GM19099 (cell line): ENCODE measurements around the gene RC3H1.

ENCODE experiments used
- POLR2A ChIP-seq: IDR thresholded peaks from 3 replicates; pipeline ENCODE4 v1.6.1; 2011; ENCODE audit warnings: low read depth; ENCODE audit not compliant: insufficient read length; ENCODE audit errors: extremely low read depth

RC3H1 gene

DNA sequence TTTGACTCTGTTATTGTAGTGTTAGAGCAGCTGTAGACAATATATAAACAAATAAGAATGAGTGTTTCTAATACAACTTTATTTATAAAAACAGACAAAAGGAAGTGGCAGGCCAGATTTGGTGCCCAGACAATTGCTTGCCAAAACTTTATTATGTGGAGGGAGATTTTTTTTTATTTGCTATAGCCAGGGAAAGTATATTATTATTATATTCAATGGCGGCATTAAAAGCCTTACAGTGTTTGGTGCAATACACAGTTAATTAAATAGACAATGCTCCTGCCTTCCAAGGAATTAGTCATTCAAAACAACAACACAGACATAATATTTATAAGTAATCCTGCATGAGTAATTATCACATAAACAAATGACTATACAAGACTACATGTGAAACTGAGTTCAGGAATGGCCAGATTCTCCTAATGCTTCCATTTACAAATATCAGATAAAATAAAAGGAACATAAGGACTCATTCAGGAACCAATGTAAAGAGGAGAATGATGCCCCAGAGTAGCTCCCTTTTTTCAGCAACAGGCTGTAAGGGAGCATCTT is 10.6 kb upstream of the RC3H1 start:
- no peak for TF ChIP-seq POLR2A

DNA sequence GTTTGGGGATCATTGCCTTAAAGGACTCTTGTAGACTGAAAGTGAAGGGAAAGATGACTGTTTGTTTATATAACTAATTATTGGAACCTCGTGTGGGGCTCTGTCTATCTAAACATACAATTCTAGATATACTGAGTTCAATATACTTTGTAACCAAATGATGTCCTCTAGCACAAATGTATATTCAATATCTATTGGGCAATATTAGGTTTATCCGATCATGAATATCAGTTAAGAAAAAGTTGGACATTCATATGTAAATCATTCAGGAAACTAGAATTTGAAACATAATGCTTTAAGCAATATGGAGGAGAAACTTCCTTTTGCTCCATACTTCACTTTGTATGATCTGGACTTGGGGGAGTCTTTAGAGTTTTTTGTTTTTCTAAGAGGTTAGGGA is 8.9 kb upstream of the RC3H1 start:
- no peak for TF ChIP-seq POLR2A

DNA sequence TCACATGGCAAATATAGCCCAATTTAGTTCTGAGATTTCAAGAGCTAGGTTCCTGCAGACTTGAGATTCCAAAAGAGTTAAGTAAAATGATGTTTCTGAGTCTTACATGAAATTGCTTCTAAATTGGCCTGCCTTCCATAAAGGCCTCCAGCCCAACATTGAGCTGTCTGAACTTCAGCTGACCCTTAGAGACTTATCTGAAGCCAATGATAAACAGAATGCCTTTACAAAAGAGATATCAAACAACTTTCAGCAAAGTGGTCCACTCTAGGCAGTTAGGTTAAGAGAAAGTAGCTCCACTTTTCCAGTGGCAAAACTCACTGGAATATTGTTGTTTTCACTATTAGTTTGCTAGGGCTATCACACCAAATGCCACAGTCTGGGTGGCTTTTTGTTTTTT is 6.3 kb upstream of the RC3H1 start:
- no peak for TF ChIP-seq POLR2A

DNA sequence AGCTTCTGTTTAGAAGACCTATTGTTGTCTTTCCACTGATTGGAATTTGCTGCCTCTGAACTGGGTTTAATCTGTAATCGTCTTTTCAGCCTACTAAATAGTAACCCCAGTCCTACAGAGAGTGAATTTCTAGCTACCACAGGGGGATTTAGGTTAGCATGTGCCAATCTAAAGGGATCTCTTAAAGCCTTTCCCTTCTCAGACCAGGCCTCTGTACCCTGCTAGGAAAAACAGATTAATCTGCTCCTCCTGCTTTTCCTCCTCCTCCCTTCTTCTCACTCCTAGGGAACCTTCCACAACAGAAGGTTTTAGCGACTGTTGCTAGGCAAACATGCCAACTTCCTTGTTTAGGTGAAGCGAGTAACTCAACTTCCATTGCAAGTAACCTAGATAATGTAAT is 1.3 kb upstream of the RC3H1 start:
- TF ChIP-seq POLR2A: no peak

DNA sequence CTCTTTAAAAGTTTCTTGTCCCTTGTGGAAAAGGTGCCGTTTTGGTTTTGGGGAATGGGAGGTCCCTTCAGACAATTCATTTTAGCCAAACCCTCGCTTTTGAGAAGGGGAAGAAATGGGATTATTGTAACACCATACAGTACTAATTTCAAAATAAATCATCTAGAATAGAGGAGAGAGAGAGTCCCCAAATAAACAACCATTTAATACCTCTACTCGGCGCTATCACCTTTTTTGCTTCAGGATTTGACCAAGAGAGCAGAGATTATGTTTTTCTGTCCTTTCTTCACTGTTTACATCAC is 770 bp upstream of the RC3H1 start:
- TF ChIP-seq POLR2A: no peak

DNA sequence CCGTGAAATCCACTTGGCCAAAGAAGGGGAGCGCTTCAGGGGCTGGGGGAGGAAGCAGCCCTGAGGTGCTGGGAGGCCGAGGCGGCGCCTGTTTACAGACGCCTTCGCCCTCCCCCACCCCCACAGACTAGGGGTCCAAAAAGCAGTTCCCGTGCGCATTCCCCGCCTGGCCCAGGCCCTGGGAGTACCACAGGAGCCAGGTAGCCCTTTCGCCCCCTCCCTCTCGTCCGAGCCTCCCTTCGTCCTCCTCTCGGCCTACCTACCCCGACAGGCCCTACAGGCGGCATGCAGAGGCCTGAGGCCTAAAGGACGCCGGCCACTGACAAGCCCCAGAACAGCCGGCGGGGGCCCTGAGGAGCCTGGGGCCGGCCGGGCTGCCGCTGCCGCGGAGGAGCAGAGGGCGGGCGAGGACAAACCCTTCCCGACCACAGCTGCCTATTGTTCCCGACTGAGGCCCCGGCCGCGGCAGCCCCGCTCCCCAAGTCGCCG is 522 bp downstream of the RC3H1 start:
- TF ChIP-seq POLR2A: no peak

DNA sequence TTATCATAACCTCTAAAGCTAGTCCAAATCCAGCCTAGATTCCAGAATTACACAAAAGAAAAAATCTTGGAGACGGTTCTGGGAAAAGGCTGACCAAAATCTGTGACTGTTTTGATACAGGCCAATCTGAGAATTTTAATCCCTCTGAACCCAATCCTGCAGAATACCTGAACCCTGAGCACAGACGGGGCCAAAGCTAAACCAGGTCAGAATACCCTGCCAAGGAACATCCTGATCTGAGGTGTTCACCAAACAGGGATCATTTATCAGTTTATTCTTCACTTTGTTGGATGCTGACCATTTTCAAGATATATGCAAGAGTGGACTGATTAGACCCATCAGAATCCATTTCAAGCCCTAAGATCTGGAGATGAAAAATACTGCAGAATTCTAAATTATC is 3.6 kb downstream of the RC3H1 start:
- no peak for TF ChIP-seq POLR2A

DNA sequence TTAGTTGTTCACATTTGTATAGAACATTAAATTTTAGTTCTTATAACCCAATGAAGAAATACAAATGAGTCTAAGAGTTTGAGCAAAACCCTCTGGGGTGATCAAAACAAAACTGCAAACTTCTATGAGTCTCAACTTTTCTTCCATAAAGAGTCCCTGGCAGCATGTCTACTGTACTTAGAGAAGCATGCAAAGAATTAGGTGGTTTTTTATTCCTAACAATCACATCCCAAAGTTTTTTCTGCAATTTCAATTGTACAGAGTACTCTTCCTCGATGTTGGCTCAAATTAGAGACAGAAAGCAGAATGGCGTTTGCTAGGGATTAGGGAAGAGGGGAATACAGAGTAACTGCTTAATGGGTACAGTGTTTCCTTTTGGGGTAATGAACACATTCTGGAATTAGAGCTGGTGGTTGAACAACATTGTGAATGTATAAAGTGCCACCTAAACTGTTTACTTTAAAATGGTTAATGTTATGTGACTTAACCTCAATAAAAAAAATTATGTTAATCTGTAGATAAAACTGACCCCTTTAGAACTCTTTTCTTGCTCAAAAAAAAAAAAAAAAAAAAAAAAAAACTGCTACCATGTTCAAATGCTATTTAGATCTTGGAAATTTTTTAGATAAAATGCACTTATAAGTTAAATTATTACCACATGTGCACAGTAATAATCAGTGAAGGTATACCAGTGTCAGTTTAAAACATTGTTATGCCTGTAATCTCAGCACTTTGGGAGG is 4.8 kb downstream of the RC3H1 start:
- no peak for TF ChIP-seq POLR2A

DNA sequence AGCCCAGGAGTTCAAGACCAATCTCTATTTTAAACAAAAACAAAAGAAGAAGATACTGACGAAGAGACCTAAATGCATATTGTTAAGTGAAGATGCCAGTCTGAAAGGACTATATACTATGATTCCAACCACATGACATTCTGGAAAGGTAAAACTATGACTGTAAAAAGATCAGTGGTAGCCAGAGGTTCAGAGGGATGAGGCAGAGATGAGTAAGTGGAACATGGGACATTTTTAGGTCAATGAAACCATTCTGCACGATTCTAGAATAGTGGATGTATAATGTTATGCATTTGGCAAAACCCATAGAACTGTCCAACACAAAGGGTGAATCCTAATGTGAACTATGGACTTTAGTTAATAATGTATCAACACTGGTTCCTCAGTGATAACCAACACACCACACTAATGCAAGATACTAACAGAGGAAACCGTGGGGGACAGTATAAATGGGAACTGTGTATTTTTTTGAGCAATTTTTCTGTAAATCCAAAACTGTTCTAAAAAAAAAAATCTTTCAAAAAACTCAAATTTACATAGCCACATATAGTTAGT is 8.2 kb downstream of the RC3H1 start:
- TF ChIP-seq POLR2A: no peak

DNA sequence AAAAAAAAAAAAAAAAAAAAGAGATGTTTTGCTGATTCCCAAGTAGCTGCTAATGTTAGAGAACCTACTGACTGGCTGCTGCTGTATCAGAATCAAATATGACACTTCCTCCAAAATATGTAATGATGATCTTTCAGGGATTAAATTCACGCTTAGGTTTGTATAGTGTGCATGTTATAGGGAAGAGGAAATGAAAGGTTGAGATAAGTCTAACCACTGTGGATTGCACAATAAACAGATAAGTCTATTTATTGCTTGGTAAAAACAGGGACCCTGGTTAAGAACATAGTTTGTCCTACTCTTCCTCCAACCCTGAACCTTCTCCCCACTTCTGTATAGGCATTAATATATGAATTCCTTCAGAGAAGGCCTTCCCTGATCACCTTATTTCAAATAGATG is 13.2 kb downstream of the RC3H1 start:
- no peak for TF ChIP-seq POLR2A

DNA sequence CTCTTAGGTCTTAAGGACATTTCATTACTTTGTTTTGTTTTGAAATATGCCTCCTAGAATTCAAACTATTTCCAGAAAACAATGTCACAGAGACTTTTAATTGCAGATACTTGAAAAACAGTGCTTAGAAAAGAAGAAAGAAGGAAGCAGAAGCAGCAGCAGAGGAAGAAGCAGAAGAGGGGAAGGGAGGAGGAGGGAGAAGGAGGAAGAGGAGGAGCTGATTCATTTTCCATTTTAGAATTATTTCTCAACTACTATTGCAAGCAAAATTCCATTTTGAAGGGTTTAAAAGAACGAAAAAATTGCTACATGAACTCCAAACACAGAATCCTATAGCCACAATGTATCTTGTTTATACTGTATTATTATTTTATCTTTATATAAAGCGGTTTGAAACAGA is 13.9 kb downstream of the RC3H1 start:
- no peak for TF ChIP-seq POLR2A

DNA sequence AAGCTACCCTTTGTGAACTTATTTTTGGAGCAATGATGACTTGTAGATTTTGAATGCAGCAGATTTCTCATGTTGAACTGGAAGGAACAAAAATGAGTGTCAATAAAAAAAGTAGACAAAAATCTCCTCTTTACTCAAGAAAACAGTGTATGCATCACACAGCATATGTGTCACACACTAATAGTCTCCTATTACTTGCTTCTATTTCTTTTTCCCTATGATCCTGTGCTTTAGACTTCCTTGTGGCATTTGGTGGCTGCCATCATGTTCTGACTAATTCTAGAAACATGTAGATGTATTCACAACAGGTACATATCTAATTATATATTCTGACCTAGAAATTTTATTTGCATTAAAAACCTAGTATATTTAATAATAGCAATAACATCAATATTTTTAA is 14.3 kb downstream of the RC3H1 start:
- TF ChIP-seq POLR2A: no peak

DNA sequence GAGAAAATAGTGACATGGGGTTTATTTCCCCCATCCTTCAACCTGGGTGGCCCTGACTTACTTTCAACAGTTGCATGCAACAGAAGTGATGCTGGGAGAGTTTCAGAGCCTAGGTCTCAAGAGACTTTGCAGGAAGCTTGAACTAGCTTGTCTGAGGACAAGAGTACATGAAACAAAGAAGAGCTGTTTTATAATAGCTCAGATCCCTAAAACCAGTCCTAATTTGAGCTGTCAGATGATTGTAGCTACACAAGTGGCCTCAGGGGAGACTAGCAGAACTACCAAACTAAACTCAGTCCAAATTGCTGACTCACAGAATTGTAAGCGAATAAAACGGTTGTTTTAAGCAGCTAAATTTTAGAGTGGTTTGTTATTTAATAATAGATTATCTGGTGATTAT is 17.1 kb downstream of the RC3H1 start:
- TF ChIP-seq POLR2A: no peak

DNA sequence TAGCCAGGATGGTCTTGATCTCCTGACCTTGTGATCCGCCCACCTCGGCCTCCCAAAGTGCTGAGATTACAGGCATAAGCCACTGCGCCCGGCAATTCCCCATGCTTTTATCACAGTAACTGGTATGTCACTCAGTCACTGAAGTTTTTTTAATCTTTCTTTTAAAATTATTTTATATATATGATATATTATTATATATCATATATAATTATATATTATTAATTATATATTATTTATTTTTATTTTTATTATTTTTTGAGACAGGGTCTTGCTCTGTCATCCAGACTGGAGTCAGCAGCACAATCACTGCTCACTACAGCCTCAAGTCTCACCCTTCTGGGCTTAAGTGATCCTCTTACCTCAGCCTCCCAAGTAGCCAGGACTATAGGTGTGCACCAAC is 18.3 kb downstream of the RC3H1 start:
- no peak for TF ChIP-seq POLR2A

DNA sequence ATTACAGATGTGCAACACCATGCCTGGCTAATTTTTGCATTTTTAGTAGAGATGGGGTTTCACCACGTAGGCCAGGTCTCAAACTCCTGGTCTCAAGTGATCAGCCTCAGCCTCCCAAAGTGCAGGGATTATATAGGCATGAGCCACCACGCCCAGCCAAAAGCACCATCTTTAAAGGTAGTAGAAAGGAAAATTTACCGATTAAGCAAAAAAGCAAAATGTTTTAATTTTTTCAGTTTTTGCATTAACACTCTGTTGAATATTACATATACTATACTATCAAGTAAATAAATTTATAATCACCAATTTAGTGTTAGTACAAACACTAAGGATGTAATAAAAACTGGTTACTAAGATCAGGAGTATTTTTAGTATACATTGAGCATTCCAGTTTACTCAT is 20.6 kb downstream of the RC3H1 start:
- TF ChIP-seq POLR2A: no peak

DNA sequence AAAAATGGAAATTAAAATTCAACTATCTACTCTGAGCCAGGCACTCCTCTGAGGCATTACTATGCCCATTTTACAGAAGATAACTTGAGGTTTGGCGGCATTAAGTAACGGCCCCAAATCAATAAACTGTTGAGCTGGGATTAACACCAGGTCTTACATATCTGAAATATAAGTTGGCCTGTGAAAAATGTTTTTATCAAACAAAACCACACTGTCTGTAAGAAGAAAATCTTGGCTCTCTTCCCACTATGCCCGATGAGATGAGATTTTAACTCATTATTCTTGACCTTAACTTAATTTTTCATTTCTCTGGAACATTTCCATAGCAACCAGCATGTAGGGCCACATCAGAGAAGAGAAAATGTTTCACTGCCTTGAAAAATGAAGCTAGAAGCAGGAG is 21.8 kb downstream of the RC3H1 start:
- no peak for TF ChIP-seq POLR2A

DNA sequence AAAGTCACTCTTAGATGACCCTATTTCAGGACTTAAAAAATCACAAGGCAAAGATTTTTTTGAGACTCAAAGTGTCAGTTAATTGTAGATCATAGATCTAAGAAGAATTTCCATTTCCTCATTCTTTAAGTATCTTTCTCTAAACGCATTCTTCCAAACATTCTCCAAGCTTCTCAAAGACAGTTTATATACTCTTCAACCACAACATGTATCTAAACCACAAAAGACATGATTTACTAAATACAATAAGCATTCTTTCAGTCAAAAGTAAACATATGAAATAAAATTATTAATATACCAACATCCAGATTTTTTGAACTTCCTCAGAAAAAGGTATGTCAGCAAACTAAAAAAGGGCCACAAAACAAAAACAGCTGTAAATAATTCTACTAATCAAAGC is 24.4 kb downstream of the RC3H1 start:
- TF ChIP-seq POLR2A: no peak
